B cell (primary cell): Measurements from ENCODE around the gene INPP4A.

Source experiments
- EZH2 ChIP-seq: IDR thresholded peaks from 2 replicates; pipeline ENCODE4 v1.6.1; 2012; ENCODE audit warnings: borderline replicate concordance, low read depth, mild to moderate bottlenecking, moderate library complexity, low read length; ENCODE audit not compliant: insufficient read depth, poor library complexity, severe bottlenecking
- TF ChIP-seq, protein P1 (sequence below): fragments of 200-600 bp; IDR thresholded peaks from one replicate; pipeline ENCODE4 v1.8.0; 2022; ENCODE audit warnings: antibody characterized with exemption, mild to moderate bottlenecking

DNA sequence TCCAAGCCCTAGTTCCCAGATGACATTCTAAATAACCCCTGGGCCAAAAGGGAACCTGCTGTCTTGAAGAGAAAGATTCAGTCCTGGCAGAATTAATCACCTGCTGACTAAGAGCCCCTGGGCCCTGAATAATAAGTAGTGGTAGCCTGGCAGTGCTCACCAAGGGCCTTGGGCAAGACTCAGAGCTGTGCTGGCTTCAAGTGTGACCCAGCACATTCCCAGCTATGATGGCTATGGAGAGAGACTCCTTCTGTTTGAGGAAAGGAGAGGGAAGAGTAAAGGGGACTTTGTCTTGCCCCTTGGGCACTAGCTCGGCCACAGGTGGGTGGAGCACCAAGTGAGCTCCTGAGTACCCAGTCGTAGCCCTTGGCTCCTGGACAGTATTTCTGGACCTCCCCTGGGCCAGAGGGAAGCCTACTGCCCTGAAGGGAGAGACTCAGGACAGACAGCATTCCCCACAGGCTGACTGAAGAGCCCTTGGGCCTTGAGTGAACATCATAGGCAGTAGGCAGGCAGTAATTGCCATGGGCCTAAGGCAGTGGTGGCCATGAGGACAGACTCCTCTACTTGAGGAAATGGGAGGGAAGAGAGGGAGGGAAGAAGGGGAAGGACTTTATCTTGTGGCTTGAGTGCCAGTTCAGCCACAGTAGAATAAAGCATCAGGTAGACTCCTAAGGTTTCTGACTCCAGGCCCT is 40.0 kb upstream of the INPP4A start:
- no peak for TF ChIP-seq EZH2
- TF ChIP-seq, protein P1, sequence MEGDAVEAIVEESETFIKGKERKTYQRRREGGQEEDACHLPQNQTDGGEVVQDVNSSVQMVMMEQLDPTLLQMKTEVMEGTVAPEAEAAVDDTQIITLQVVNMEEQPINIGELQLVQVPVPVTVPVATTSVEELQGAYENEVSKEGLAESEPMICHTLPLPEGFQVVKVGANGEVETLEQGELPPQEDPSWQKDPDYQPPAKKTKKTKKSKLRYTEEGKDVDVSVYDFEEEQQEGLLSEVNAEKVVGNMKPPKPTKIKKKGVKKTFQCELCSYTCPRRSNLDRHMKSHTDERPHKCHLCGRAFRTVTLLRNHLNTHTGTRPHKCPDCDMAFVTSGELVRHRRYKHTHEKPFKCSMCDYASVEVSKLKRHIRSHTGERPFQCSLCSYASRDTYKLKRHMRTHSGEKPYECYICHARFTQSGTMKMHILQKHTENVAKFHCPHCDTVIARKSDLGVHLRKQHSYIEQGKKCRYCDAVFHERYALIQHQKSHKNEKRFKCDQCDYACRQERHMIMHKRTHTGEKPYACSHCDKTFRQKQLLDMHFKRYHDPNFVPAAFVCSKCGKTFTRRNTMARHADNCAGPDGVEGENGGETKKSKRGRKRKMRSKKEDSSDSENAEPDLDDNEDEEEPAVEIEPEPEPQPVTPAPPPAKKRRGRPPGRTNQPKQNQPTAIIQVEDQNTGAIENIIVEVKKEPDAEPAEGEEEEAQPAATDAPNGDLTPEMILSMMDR = no peak
